HG02970 (cell line): ENCODE measurements around the gene NDUFV1.
"Not testable (repeated sequence)": the region's sequence is repeated elsewhere in the genome, so short reads cannot be mapped to it uniquely, and the experiment has no call there.

ENCODE experiments used
- ATAC-seq: cut with Tn5 transposase; IDR thresholded peaks from one replicate; pipeline ENCODE4 v1.9.1; 2021; ENCODE audit warnings: mild to moderate bottlenecking, moderate library complexity, moderate number of reproducible peaks; ENCODE audit not compliant: unreplicated experiment, low FRiP score

NDUFV1 gene

DNA sequence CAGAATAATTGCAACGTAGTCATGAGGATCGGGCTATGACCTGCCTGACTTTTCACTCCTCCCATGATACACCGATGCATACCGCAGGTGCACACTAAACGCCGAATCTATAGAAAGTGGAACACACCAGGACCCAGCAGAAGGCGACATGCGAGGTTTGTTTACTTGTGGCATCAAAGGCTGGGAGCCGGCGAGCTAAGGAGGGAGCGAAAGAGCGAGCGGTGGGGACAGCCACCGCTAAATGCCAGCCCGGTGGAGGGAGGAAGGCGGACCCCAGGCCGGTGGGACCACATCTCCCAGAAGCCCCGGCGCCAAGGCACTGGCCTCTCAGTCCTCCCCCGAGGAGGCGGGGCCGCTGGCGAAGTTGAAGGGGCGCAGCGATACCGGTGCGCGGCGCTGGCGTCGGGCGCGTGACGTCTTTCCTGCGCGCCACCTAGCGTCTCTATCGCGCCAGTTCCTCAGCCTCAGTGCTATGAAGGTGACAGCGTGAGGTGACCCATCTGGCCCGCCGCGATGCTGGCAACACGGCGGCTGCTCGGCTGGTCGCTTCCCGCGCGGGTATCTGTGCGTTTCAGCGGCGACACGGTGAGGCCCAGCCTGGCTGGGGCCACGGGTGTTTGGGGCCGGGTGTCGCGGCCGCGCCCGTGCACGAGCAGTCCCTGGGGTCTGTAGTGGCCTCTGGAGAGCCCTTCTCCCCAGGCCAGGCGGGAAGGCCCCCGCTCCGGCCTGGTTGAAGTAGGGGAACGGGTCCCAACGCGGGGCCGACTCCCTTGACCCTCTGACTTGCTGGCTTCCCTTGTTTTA lies at the start of gene NDUFV1:
NDUFV1 (plus strand) TSS at position 445 of the 804 bp plus-strand sequence; CDS start at position 514, 69 bp downstream.
- ATAC-seq: peak; percentile 94

DNA sequence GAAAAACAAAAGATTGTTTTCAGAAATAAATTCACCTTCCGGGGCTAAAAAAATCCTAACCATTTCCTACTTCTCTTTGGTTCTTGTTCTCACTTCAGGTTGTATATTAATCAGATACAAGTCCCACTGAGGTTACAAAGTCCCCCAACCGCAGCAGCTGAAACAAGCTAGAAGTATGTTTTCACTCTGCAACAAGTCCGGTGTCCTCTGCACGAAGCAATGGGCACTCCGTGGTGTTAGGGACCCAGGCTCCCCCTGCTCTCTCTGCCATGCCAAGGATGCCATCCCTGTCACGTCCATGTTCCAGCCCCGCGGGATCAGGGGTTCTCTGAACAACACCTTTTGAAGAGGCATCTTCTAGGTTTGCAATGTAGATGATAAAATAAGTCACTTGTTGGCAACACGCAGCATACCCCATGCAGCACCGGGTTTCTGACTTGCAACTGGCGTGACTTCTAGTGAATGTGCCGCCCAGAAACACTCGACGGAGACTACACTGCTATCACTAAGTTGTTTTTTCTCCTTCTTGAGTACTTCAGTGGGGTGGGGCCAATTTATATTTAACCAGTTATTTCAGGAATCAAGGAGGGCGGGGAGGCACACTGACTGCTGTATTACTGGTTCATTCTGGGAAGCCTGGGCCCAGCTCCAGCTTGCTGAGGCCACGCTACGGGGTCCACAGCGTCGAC lies 48.5 kb upstream of the NDUFV1 start:
- ATAC-seq: no peak

DNA sequence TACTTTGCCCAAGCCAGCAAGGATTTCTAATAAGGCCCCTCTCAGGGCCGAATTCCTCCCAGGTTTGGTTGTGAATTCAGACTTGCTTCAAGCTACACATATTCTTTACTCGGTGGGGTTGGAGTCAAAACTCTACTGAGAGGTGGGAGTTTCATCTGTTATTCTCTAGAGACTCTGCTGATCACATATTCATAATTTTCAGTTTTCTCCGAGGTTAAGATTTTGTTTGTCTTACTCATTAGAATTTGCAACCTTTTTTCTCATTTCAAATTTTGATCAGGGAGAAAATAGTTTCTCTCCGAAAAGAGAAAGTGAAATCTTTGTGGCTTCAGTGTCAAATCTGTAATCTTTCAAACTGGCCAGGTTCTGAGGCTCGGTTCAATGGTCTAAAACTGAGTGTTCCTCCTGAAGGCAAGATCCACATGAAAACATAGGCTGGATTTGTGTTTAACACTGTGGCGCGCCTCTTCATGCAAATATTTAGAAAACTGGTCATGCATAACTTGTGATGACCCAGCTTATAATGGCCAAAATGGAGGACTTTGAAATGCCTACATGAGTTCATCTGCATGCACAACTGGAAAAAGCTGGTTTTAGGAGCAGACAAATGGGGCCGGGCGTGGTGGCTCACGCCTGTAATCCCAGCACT lies 44.6 kb upstream of the NDUFV1 start:
- peak; percentile 65 for ATAC-seq

DNA sequence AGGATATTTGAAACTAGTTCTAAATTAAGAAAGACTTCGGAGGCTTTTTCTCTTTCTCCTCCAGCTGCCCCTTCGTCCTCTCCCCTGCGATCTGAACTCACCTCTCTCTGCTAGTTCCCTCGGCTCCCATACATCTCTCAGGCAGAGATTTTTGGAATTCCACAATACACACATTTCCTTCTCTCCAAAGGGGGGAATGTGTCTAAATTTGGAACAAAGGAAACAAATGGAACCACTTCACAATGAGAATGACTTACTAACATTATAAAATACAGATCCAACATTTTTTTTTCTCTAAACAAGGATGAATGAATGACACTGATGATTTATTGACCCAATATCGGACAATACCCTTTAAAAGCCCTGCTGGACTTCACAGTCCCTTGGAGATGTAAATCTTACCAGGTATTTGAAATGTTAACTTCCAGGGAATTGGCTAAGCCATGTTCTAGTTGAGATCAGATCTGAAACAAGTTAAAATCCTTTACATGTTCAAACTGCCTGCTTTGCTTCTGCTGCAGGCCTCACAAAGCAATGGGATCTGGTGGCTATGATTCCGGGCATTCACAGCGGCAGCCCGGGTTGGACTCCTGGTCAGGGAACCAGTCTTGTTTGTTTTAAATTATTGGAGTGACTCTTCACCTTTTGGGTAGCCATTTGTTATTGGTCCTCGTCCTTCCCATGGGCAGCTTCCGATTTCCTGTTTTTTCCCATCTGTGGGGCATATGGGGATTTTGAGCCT lies 43.6 kb upstream of the NDUFV1 start:
- ATAC-seq: no peak

DNA sequence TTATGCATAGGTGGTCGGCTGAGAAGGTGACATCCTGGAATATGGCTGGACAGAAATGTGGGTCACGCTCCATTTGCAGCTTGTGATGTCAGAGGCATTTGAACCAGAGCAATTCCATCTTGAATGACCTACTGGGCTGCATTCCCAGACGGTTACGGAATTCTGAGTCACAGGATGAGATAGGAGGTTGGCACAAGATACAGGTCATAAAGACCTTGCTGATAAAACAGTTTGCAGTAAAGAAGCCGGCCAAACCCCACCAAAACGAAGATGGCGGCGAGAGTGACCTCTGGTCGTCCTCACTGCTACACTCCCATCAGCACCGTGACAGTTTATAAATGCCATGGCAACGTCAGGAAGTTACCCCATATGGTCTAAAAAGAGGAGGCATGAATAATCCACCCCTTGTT lies 43.0 kb upstream of the NDUFV1 start:
- not testable (repeated sequence) for ATAC-seq

GRCh38 chr11:67564230-67564629 lies 42.5 kb upstream of the NDUFV1 start:
- ATAC-seq: no peak

DNA sequence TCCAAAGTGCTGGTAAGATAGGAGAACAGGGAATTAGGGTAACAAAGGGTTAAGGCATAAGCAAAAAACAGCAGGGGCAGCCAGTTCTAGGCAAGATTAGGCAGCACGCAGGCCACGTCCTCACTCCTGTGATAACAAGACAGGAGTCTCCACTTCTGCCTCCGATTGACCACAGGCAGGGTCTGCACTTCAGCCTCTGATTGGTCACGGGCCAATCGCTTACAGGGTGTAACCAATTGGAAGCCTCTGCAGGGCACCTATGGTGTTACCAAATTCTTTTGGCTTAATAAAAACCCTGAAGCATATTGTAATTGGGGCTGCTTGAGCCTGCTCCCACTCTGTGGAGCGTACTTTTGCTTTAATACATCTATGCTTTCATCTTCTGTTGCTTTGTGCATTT lies 35.3 kb upstream of the NDUFV1 start:
- no peak for ATAC-seq

DNA sequence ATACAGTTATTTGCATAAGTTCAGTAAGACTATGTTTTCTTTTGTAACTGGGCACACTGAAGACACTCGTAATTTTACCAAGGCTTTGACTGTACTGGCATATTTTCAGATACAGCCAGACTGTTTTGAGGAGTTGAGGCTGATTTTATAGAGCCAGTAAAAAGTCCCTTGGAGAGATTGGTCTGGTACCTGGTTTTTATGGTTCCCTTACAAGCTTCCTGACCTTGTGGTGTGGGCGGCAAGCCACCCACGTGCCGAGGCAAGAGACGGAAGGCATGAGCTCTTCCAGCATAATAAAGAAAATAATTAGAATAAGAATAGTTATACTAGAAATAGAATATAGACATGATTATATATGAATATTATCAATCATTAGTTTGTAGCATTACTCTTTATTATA lies 34.4 kb upstream of the NDUFV1 start:
- ATAC-seq: no peak

GRCh38 chr11:67572747-67573419 lies 33.9 kb upstream of the NDUFV1 start:
- ATAC-seq: no peak

- ATAC-seq: no peak
Measured at GRCh38 chr11:67574938-67575337, 31.8 kb upstream of the NDUFV1 start.

DNA sequence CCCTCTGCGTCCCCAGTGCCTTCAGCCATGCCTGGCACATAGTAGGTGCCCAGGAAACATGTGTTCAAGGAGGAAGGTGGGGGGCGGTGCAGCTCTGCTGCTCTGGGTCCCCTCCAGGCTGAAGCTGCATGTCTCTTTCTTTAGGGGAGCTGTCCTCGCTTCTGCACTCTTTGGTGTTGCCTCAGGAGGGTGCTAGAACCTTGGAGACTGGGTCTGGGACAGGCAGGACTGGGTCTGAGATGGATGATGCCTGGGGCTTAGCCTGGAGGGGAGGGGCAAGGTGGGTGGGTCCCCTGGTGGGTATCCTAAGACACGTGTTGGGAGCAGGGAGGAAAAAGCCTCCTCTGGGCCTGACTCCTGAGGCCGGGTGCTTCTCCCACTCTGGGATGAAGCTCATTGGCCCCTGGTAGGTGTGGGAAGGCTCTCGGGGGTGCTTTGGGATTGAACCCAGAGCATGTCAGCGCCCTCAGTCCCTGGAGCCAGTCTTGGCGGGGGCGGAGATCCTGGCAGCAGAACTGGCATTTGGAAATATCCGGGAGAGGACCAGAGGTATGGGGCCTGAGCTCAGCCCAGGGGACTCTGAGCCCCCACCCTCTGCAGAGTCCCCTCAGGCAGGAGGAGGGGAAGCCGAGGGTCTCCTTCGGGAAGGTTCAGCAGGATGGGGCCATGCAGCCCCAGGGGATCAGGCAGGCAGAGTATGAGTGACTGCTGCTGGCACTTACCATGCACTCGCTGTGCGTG lies 29.8 kb upstream of the NDUFV1 start:
- no peak for ATAC-seq

DNA sequence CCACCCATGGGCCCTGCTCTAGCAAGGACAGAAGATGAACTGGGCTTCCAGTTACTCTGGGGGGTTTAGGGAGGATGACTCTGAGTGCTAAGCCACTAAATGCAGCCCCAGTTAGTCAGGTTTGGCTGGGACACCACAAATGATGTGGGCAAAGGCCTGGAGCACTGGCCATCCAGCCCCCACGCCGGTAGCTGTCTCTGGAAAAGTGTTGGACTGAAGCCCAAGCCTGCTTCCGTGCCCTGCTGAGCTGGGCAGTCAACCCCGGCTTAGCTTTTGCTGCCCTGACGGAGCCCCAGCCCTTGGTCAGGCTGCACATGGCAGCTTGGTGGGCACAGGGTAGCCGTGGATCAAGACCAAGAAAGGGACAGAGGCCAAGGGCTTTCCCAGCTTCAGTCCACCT lies 28.8 kb upstream of the NDUFV1 start:
- ATAC-seq: no peak

- ATAC-seq: no peak
Measured at GRCh38 chr11:67581469-67581868, 25.3 kb upstream of the NDUFV1 start.

- ATAC-seq: no peak
Measured at GRCh38 chr11:67582011-67582410, 24.7 kb upstream of the NDUFV1 start.

GRCh38 chr11:67583247-67584204 lies 23.2 kb upstream of the NDUFV1 start, which contains the start of gene GSTP1:
Gene GSTP1 (plus strand): TSS chr11:67583812. CDS start chr11:67583844, 32 bp downstream.
- ATAC-seq: peak; percentile 56

GRCh38 chr11:67584205-67584880 lies 22.4 kb upstream of the NDUFV1 start:
- no peak for ATAC-seq
